Measurements from ENCODE around the gene NDST3. TPM values are rescaled to one million over a fixed set of nuclear protein-coding genes. Genes with fewer than 3 reads are reported as not detected.
"Not testable (repeated sequence)": the region's sequence is repeated elsewhere in the genome, so short reads cannot be mapped to it uniquely, and the experiment has no call there.

Gene NDST3
- total RNA-seq, 1 donor from 2014 or later, result 0.17 TPM

- DNase-seq (ENCODE audit: low spot score), result no peak
Observed at GRCh38 chr4:118270492-118270891, 236.2 kb downstream of the NDST3 start.

- no peak for DNase-seq (ENCODE audit: low spot score)
Observed at GRCh38 chr4:118271788-118272187, 237.5 kb downstream of the NDST3 start.

- DNase-seq (ENCODE audit: low spot score), result no peak
Observed at GRCh38 chr4:118273642-118274041, 239.4 kb downstream of the NDST3 start.

GRCh38 chr4:118276580-118276979 is 242.3 kb downstream of the NDST3 start:
- no peak for DNase-seq (ENCODE audit: low spot score)

DNA sequence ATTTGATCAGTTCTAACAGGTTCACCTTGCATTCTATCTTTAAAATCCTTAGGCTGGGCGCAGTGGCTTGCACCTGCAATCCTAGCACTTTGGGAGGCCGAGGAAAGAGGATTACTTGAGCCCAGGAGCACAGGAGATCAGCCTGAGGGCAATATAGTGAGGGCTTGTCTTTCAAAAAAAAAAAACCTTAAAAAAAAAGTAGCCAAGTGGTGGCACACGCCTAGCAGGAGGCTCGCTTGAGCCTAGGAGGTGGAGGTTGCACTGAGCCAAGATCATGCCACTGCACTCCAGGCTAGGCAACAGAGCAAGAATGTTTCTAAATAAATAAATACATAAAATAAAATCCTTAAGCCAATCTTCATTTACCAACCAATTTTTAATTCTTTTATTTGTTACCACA is 243.0 kb downstream of the NDST3 start:
- no peak for DNase-seq (ENCODE audit: low spot score)

DNA sequence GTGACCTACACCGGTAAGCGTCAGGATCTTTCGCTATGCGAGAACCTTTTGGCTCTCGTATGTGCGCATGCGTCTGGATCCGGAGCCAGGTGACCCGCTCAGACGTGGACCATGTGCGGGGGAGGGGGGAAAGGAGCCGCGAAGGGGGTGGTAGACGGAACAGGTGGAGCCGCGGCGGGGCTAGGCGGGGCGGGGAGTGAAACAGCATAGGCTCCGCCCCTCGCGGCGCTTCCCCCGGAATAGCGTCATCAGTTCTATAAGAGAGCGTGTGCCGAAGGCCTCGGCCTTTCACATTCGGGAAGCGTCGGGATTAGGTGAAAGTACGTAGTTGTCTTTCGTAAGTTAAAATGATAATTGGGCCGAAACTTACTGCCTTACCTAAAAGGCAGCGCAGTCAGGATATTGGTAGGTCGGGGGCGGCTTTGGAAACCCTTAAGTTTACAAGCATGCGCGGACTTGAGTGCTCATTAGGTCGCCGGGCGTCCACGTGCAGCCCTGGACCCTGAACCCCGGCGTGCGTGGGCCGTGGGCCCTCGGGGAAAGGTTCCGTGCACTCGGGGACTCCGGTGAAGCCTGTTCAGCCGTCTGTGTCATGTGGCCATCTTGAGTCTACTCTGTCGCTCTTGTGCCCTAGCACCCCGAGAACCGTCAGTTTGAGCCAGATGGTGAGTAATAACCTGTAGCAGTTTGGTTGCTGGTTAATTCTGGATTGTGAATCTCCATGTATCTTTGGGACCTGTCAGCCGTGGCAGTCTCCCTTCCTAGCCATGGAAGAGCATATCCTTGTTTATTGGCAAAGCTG is 244.4 kb downstream of the NDST3 start:
- peak; percentile 97 for DNase-seq (ENCODE audit: low spot score)

- no peak for DNase-seq (ENCODE audit: low spot score)
Observed at GRCh38 chr4:118279328-118279727, 245.0 kb downstream of the NDST3 start.

DNA sequence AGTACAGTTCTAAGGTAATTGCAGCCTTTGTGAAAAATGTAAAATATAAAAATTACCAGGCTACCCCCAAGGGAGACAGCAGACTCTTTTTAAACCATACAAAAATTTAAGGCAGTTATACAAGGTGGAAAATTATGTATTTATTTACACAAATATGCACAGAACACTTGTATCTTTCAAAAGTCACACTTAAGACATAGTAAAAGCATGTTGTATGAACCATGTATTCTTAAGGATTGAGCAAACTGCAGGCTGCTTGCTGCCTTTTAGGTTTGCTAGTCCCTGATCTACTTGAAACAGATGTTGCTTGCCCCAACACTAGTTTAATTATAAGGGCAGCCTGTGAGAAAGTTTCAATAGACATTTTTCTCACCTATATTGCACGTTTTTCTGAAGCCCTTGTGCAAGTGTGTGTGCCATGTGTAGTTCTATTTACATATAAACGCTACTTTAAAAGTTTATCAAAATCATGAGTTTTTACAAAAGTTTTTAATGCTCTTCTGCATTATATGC is 245.7 kb downstream of the NDST3 start:
- no peak for DNase-seq (ENCODE audit: low spot score)

DNA sequence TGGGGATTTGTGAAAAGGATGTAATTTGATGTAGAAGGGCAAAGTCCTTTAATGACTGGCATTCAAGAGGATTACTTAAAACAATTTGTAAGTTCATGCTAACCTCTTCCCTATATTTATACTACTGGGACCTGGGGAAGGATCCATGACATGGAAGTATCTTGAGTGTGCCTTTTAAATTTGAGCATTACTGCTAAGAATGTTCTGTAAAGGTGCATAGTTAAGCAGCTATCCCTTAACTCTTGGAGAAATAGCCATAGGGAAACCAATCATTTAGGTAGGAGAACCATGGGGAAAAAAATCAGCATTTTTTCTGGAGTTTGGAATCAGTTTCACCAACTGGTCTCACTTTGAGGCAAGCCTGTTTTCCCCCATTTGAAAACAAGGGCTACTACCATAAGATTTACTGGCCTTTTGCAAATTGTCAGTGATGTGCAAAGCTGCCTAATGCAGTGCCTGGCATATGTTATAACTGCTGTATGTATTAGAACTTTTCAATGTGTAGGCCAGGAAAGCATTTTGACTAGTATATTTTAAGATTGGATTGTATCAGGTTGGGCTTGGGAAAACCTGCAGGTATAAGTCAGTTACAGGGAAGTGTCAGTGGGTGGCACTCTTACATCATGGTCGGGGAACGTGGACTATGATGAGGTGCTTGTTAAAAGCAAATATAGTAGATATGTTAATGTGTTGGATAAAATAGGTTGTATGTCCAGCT is 246.4 kb downstream of the NDST3 start:
- DNase-seq (ENCODE audit: low spot score), result peak; percentile 67

GRCh38 chr4:118281611-118282442 is 247.5 kb downstream of the NDST3 start:
- DNase-seq (ENCODE audit: low spot score), result no peak

- DNase-seq (ENCODE audit: low spot score), result peak; percentile 75
Observed at GRCh38 chr4:118282692-118283091, 248.4 kb downstream of the NDST3 start.

- no peak for DNase-seq (ENCODE audit: low spot score)
Observed at GRCh38 chr4:118284169-118284568, 249.9 kb downstream of the NDST3 start.

GRCh38 chr4:118285931-118286330 is 251.6 kb downstream of the NDST3 start:
- DNase-seq (ENCODE audit: low spot score), result no peak

GRCh38 chr4:118286685-118287084 is 252.4 kb downstream of the NDST3 start:
- DNase-seq (ENCODE audit: low spot score), result no peak

DNA sequence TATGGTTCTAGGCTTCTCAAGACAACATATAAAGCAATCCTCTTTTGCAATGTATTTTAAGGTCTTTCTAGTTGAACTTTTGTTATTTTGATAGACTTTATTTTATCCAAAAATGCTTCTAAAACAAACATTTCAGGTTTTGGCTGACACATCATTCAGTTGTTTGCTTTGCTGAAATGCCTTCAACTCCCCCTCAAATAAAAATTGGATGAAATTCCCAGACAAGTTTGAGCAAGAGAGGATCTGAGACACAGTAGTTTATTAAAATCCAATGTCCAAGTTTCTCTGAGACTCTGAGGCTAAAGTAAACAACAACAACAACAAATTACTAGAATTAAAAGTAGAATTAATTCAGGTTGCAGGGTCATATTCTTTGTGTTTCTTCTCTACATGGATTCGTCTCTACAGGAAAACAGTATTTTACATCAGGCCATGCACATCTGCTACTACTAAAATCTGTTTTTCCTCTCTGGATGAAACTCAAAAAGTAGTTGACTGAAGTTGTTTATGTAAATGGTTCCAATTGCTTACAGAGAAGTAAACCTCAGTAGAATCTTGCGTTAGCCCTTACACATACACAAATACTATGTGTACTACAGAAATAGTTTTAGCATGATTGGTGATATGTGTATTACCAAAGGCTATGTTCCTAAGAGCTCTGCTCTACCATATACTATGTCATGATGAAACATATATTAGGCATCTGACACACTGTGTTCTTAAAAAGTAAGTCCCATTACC is 253.6 kb downstream of the NDST3 start:
- no peak for DNase-seq (ENCODE audit: low spot score)

DNA sequence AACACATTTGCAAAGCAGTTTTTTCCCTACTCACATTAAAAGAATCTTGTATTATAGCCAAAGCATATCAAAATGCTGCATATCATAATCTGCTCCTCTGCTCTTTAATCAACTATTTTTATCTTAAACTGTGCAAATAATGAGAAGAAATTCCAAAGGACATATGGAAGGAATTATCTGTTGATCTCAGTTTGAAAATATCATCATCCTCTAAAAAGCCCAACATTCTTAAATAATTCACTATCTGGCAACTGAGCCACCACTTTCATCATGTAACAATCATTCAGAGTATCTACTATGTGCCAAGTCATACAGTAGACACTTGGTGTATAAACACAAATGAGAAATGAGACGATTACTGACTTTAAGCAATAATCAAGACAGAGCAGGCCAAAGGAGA is 255.5 kb downstream of the NDST3 start:
- no peak for DNase-seq (ENCODE audit: low spot score)

GRCh38 chr4:118290951-118291350 is 256.7 kb downstream of the NDST3 start:
- no peak for DNase-seq (ENCODE audit: low spot score)

- no peak for DNase-seq (ENCODE audit: low spot score)
Observed at GRCh38 chr4:118296729-118297128, 262.4 kb downstream of the NDST3 start.

- not testable (repeated sequence) for DNase-seq (ENCODE audit: low spot score)
Observed at GRCh38 chr4:118299619-118300018, 265.3 kb downstream of the NDST3 start.

- DNase-seq (ENCODE audit: low spot score), result no peak
Observed at GRCh38 chr4:118307643-118308042, 273.4 kb downstream of the NDST3 start.
